HepG2 (cell line): ENCODE measurements around the gene EPB41L2. TPM values are rescaled to one million over a fixed set of nuclear protein-coding genes. Genes with fewer than 3 reads are reported as not detected.

Experiments
- ARID2 ChIP-seq: sonication (generic); formaldehyde crosslinking; IDR thresholded peaks from 2 replicates; pipeline ENCODE4 v1.8.1; 2022; ENCODE audit warnings: mild to moderate bottlenecking, missing genetic modification reagents, borderline replicate concordance
- ISL2 ChIP-seq: sonication (generic); formaldehyde crosslinking; IDR thresholded peaks from 2 replicates; pipeline ENCODE4 v1.5.0; 2020; ENCODE audit warnings: missing genetic modification reagents
- MEIS2 ChIP-seq: sonication (generic); formaldehyde crosslinking; IDR thresholded peaks from 2 replicates; pipeline ENCODE4 v1.9.0; 2021; ENCODE audit warnings: mild to moderate bottlenecking, missing genetic modification reagents
- NCOR1 ChIP-seq: fragments of 200-600 bp; sonication (generic); IDR thresholded peaks from 2 replicates; pipeline ENCODE4 v1.7.0; 2017; ENCODE audit warnings: antibody characterized with exemption, low read length, borderline replicate concordance
- NFKB2 ChIP-seq: sonication (generic); formaldehyde crosslinking; IDR thresholded peaks from 2 replicates; pipeline ENCODE4 v1.4.0; 2020; ENCODE audit warnings: missing genetic modification reagents, borderline replicate concordance
- PHF21A ChIP-seq: sonication (generic); formaldehyde crosslinking; IDR thresholded peaks from 2 replicates; pipeline ENCODE4 v1.5.0; 2020; ENCODE audit warnings: mild to moderate bottlenecking, missing genetic modification reagents
- RELA ChIP-seq: sonication (generic); formaldehyde crosslinking; IDR thresholded peaks from 2 replicates; pipeline ENCODE4 v1.4.0; 2020; ENCODE audit warnings: missing genetic modification reagents
- REXO4 ChIP-seq: sonication (generic); formaldehyde crosslinking; IDR thresholded peaks from 2 replicates; pipeline ENCODE4 v1.8.0; 2022; ENCODE audit warnings: missing genetic modification reagents, mild to moderate bottlenecking, borderline replicate concordance
- SALL2 ChIP-seq: sonication (generic); formaldehyde crosslinking; IDR thresholded peaks from 2 replicates; pipeline ENCODE4 v1.8.1; 2023; ENCODE audit warnings: mild to moderate bottlenecking, missing genetic modification reagents, inconsistent platforms
- SETDB1 ChIP-seq: sonication (generic); formaldehyde crosslinking; IDR thresholded peaks from 2 replicates; pipeline ENCODE4 v1.5.1; 2020; ENCODE audit warnings: missing genetic modification reagents, mild to moderate bottlenecking, borderline replicate concordance
- ZMYM4 ChIP-seq: sonication (generic); formaldehyde crosslinking; IDR thresholded peaks from 2 replicates; pipeline ENCODE4 v1.8.1; 2023; ENCODE audit warnings: mild to moderate bottlenecking, missing genetic modification reagents
- ZNF263 ChIP-seq: sonication (generic); formaldehyde crosslinking; IDR thresholded peaks from 2 replicates; pipeline ENCODE4 v1.4.0; 2020; ENCODE audit warnings: missing genetic modification reagents
- ZNF3 ChIP-seq: IDR thresholded peaks from 2 replicates; pipeline ENCODE4 v1.7.0; 2017; ENCODE audit warnings: inconsistent platforms
- ZNF44 ChIP-seq: sonication (generic); formaldehyde crosslinking; IDR thresholded peaks from 2 replicates; pipeline ENCODE4 v1.5.1; 2020; ENCODE audit warnings: mild to moderate bottlenecking, missing genetic modification reagents
- ZNF562 ChIP-seq: sonication (generic); formaldehyde crosslinking; IDR thresholded peaks from 2 replicates; pipeline ENCODE4 v1.8.0; 2022; ENCODE audit warnings: missing genetic modification reagents, borderline replicate concordance
- ZNF674 ChIP-seq: sonication (generic); formaldehyde crosslinking; IDR thresholded peaks from 2 replicates; pipeline ENCODE4 v1.5.0; 2020; ENCODE audit warnings: low read depth, mild to moderate bottlenecking, missing genetic modification reagents
- ZNF720 ChIP-seq: sonication (generic); formaldehyde crosslinking; IDR thresholded peaks from 2 replicates; pipeline ENCODE4 v1.4.0; 2020; ENCODE audit warnings: missing genetic modification reagents
- ZNF749 ChIP-seq: sonication (generic); formaldehyde crosslinking; IDR thresholded peaks from 2 replicates; pipeline ENCODE4 v1.8.0; 2022; ENCODE audit warnings: mild to moderate bottlenecking, missing genetic modification reagents, moderate library complexity, borderline replicate concordance
- polyA plus RNA-seq, 8 experiments: library from polyadenylated mRNA; depleted of rRNA in 3 of 8; stranded (reverse) in 7 of 8; unstranded in 1 of 8; fragments of >200 nt; fragmentation: Illumina TruSeq in 4 of 8; extraction: Trizol in 4 of 8; gene quantifications; 2 replicates each; pipeline versions ENCODE4 v1.2.1 to v1.2.3, GENCODE V29; 2011 to 2016; ENCODE audit warnings: low read depth in 4 of 8, missing spikeins in 1 of 8, mixed read lengths in 1 of 8; ENCODE audit not compliant: insufficient read depth in 1 of 8
- total RNA-seq, 5 experiments: library from RNA; depleted of rRNA; stranded (reverse); fragments of >200 nt; fragmentation: Illumina TruSeq; extraction: Trizol; gene quantifications; 2 replicates each; pipeline ENCODE4 v1.2.3, GENCODE V29; 2016; ENCODE audit warnings: low read depth in 1 of 5
- TF ChIP-seq, protein P1 (sequence below): sonication (generic); formaldehyde crosslinking; IDR thresholded peaks from 2 replicates; pipeline ENCODE4 v1.8.1; 2023; ENCODE audit warnings: mild to moderate bottlenecking, missing genetic modification reagents
- TF ChIP-seq, protein P2 (sequence below): sonication (generic); formaldehyde crosslinking; IDR thresholded peaks from 2 replicates; pipeline ENCODE4 v1.8.1; 2023; ENCODE audit warnings: mild to moderate bottlenecking, missing genetic modification reagents, borderline replicate concordance
- TF ChIP-seq, protein P3 (sequence below): sonication (generic); formaldehyde crosslinking; IDR thresholded peaks from 2 replicates; pipeline ENCODE4 v1.4.0; 2020; ENCODE audit warnings: mild to moderate bottlenecking, low read depth, missing genetic modification reagents
- TF ChIP-seq, protein P4 (sequence below): sonication (generic); formaldehyde crosslinking; IDR thresholded peaks from 2 replicates; pipeline ENCODE4 v1.5.1; 2020; ENCODE audit warnings: mild to moderate bottlenecking, moderate library complexity, missing genetic modification reagents
- TF ChIP-seq, protein P5 (sequence below): sonication (generic); formaldehyde crosslinking; IDR thresholded peaks from 2 replicates; pipeline ENCODE4 v1.4.0; 2020; ENCODE audit warnings: low read depth, mild to moderate bottlenecking, missing genetic modification reagents
- TF ChIP-seq, protein P6 (sequence below): sonication (generic); formaldehyde crosslinking; IDR thresholded peaks from 2 replicates; pipeline ENCODE4 v1.8.0; 2022; ENCODE audit warnings: missing genetic modification reagents, mild to moderate bottlenecking, inconsistent platforms, borderline replicate concordance

EPB41L2 gene
- total and polyA plus RNA-seq, 2 of the 13 experiments (the other 11 are each of a cell fraction or from before 2014, with no cell fraction given), result 41.7 to 56.4 TPM

DNA sequence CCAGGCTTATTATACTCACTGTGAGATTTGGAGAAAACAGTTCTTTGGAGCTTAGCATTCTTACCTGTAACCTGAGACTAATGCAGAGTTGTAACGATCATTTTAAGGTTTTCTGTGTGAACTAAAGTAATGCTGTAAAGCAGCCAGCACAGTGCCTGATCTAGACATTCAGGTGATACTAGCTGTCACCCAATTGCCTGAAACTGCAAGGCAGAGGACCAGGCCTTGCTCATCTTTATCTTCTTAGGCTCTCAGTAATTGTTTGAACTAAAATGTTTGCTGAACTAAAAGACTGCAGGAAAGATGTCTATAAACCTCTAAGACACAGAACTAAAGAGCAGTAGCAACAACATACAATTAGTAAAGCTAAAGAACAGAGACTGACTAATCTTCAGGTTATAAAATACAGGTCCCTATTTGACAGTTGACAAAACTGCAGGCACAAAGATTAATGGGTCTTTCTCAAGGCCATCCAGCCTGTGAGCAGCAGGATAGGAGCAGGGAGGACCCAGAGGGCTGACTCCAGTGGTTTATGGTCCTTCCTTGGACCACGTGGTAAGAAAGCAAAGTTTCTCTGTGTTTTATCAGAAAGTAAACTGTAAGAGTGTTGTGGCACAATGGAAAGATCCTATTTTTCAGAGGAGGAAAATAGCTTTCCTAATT is 204.4 kb downstream of the EPB41L2 start (continued):
- TF ChIP-seq, protein P1, sequence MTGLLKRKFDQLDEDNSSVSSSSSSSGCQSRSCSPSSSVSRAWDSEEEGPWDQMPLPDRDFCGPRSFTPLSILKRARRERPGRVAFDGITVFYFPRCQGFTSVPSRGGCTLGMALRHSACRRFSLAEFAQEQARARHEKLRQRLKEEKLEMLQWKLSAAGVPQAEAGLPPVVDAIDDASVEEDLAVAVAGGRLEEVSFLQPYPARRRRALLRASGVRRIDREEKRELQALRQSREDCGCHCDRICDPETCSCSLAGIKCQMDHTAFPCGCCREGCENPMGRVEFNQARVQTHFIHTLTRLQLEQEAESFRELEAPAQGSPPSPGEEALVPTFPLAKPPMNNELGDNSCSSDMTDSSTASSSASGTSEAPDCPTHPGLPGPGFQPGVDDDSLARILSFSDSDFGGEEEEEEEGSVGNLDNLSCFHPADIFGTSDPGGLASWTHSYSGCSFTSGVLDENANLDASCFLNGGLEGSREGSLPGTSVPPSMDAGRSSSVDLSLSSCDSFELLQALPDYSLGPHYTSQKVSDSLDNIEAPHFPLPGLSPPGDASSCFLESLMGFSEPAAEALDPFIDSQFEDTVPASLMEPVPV (CRISPR knock-in tag), result no peak
- TF ChIP-seq NFKB2 (CRISPR knock-in tag), result no peak
- TF ChIP-seq RELA (CRISPR knock-in tag), result no peak
- TF ChIP-seq ZNF3 (CRISPR knock-in tag), result no peak
- TF ChIP-seq ZNF720, result no peak
- TF ChIP-seq, protein P2, sequence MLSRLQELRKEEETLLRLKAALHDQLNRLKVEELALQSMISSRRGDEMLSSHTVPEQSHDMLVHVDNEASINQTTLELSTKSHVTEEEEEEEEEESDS (CRISPR knock-in tag), result no peak
- peak; percentile 88 for TF ChIP-seq ZNF263 (CRISPR knock-in tag)
- TF ChIP-seq, protein P3, sequence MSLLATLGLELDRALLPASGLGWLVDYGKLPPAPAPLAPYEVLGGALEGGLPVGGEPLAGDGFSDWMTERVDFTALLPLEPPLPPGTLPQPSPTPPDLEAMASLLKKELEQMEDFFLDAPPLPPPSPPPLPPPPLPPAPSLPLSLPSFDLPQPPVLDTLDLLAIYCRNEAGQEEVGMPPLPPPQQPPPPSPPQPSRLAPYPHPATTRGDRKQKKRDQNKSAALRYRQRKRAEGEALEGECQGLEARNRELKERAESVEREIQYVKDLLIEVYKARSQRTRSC, result no peak
- TF ChIP-seq ZNF562 (CRISPR knock-in tag), result no peak
- peak; percentile 76 for TF ChIP-seq ZMYM4 (CRISPR knock-in tag)
- no peak for TF ChIP-seq ARID2 (CRISPR knock-in tag)
- TF ChIP-seq ZNF749 (CRISPR knock-in tag), result no peak
- TF ChIP-seq, protein P4, sequence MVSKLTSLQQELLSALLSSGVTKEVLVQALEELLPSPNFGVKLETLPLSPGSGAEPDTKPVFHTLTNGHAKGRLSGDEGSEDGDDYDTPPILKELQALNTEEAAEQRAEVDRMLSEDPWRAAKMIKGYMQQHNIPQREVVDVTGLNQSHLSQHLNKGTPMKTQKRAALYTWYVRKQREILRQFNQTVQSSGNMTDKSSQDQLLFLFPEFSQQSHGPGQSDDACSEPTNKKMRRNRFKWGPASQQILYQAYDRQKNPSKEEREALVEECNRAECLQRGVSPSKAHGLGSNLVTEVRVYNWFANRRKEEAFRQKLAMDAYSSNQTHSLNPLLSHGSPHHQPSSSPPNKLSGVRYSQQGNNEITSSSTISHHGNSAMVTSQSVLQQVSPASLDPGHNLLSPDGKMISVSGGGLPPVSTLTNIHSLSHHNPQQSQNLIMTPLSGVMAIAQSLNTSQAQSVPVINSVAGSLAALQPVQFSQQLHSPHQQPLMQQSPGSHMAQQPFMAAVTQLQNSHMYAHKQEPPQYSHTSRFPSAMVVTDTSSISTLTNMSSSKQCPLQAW, result no peak
- TF ChIP-seq ZNF44 (CRISPR knock-in tag), result no peak
- TF ChIP-seq SETDB1, result no peak
- TF ChIP-seq NCOR1, result no peak
- TF ChIP-seq ISL2 (CRISPR knock-in tag), result 0 out of 2 replicates have a peak, but pooled peaks have one; percentile 27
- TF ChIP-seq MEIS2 (CRISPR knock-in tag), result peak; percentile 91
- no peak for TF ChIP-seq ZNF674 (CRISPR knock-in tag)
- TF ChIP-seq, protein P5, sequence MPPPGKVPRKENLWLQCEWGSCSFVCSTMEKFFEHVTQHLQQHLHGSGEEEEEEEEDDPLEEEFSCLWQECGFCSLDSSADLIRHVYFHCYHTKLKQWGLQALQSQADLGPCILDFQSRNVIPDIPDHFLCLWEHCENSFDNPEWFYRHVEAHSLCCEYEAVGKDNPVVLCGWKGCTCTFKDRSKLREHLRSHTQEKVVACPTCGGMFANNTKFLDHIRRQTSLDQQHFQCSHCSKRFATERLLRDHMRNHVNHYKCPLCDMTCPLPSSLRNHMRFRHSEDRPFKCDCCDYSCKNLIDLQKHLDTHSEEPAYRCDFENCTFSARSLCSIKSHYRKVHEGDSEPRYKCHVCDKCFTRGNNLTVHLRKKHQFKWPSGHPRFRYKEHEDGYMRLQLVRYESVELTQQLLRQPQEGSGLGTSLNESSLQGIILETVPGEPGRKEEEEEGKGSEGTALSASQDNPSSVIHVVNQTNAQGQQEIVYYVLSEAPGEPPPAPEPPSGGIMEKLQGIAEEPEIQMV, result no peak
- TF ChIP-seq PHF21A (CRISPR knock-in tag), result no peak; the same call in 1 of the 2 replicates
- TF ChIP-seq, protein P6, sequence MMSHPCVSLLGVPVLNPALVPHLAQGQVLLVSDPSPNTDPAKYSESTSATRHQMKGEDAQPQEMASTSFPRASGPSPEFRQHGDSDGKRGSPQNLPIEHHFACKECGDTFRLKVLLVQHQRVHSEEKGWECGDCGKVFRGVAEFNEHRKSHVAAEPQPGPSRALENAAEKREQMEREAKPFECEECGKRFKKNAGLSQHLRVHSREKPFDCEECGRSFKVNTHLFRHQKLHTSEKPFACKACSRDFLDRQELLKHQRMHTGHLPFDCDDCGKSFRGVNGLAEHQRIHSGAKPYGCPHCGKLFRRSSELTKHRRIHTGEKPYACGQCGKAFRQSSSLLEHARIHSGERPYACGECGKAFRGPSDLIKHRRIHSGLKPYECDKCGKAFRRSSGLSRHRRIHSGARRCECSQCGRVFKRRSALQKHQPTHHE (CRISPR knock-in tag), result no peak
- TF ChIP-seq REXO4 (CRISPR knock-in tag), result no peak
- no peak for TF ChIP-seq SALL2 (CRISPR knock-in tag)
